ENCODE measurements around the gene SAMD11.
"Not testable (repeated sequence)": the region's sequence is repeated elsewhere in the genome, so short reads cannot be mapped to it uniquely, and the experiment has no call there.

Gene SAMD11

GRCh38 chr1:941588-942383 is 18.1 kb downstream of the SAMD11 start:
- H3K27ac ChIP-seq: no peak overlapping the region
- DNase-seq (ENCODE audit: low read depth, low spot score): no peak

GRCh38 chr1:942411-942821 is 18.7 kb downstream of the SAMD11 start:
- DNase-seq (ENCODE audit: low read depth, low spot score): no peak
- no peak overlapping the region for H3K27ac ChIP-seq

GRCh38 chr1:942864-943533 is 19.3 kb downstream of the SAMD11 start:
- DNase-seq (ENCODE audit: low read depth, low spot score): no peak
- H3K27ac ChIP-seq: no peak overlapping the region

- DNase-seq (ENCODE audit: low read depth, low spot score): no peak
- H3K27ac ChIP-seq: no peak overlapping the region
These were observed 20.0 kb downstream of the SAMD11 start for GRCh38 chr1:943545-944340.

GRCh38 chr1:944341-945325 is 20.9 kb downstream of the SAMD11 start:
- DNase-seq (ENCODE audit: low read depth, low spot score): no peak
- H3K27ac ChIP-seq: no peak overlapping the region

GRCh38 chr1:945688-946556 is 22.2 kb downstream of the SAMD11 start:
- DNase-seq (ENCODE audit: low read depth, low spot score): no peak
- H3K27ac ChIP-seq: no peak overlapping the region

- not testable (repeated sequence) for DNase-seq (ENCODE audit: low read depth, low spot score); H3K27ac ChIP-seq
These were observed 23.1 kb downstream of the SAMD11 start for GRCh38 chr1:946811-947210.

- no peak overlapping the region for H3K27ac ChIP-seq
- DNase-seq (ENCODE audit: low read depth, low spot score): no peak
These were observed 24.2 kb downstream of the SAMD11 start for GRCh38 chr1:947958-948357.

GRCh38 chr1:950268-950667 is 26.5 kb downstream of the SAMD11 start:
- no peak for DNase-seq (ENCODE audit: low read depth, low spot score)
- H3K27ac ChIP-seq: no peak overlapping the region

GRCh38 chr1:950881-951280 is 27.2 kb downstream of the SAMD11 start:
- no peak for DNase-seq (ENCODE audit: low read depth, low spot score)
- H3K27ac ChIP-seq: no peak overlapping the region

- no peak overlapping the region for H3K27ac ChIP-seq
- DNase-seq (ENCODE audit: low read depth, low spot score): no peak
These were observed 27.6 kb downstream of the SAMD11 start for GRCh38 chr1:951364-951763.

GRCh38 chr1:952201-952600 is 28.5 kb downstream of the SAMD11 start:
- no peak for DNase-seq (ENCODE audit: low read depth, low spot score)
- H3K27ac ChIP-seq: no peak overlapping the region

GRCh38 chr1:952603-953002 is 28.9 kb downstream of the SAMD11 start:
- H3K27ac ChIP-seq: no peak overlapping the region
- DNase-seq (ENCODE audit: low read depth, low spot score): no peak

GRCh38 chr1:953524-954320 is 30.0 kb downstream of the SAMD11 start:
- no peak for DNase-seq (ENCODE audit: low read depth, low spot score)
- no peak overlapping the region for H3K27ac ChIP-seq

GRCh38 chr1:954927-955326 is 31.2 kb downstream of the SAMD11 start:
- H3K27ac ChIP-seq: no peak overlapping the region
- no peak for DNase-seq (ENCODE audit: low read depth, low spot score)

- no peak for DNase-seq (ENCODE audit: low read depth, low spot score)
- H3K27ac ChIP-seq: no peak overlapping the region
These were observed 31.8 kb downstream of the SAMD11 start for GRCh38 chr1:955474-955873.

GRCh38 chr1:956636-957035 is 32.9 kb downstream of the SAMD11 start:
- no peak overlapping the region for H3K27ac ChIP-seq
- no peak for DNase-seq (ENCODE audit: low read depth, low spot score)
